HG03097 (cell line): ENCODE data around the gene DDX56.

Source experiments
- ATAC-seq: cut with Tn5 transposase; IDR thresholded peaks from one replicate; pipeline ENCODE4 v1.9.1; 2021; ENCODE audit not compliant: unreplicated experiment, low FRiP score

Gene DDX56, protein sequence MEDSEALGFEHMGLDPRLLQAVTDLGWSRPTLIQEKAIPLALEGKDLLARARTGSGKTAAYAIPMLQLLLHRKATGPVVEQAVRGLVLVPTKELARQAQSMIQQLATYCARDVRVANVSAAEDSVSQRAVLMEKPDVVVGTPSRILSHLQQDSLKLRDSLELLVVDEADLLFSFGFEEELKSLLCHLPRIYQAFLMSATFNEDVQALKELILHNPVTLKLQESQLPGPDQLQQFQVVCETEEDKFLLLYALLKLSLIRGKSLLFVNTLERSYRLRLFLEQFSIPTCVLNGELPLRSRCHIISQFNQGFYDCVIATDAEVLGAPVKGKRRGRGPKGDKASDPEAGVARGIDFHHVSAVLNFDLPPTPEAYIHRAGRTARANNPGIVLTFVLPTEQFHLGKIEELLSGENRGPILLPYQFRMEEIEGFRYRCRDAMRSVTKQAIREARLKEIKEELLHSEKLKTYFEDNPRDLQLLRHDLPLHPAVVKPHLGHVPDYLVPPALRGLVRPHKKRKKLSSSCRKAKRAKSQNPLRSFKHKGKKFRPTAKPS

DNA sequence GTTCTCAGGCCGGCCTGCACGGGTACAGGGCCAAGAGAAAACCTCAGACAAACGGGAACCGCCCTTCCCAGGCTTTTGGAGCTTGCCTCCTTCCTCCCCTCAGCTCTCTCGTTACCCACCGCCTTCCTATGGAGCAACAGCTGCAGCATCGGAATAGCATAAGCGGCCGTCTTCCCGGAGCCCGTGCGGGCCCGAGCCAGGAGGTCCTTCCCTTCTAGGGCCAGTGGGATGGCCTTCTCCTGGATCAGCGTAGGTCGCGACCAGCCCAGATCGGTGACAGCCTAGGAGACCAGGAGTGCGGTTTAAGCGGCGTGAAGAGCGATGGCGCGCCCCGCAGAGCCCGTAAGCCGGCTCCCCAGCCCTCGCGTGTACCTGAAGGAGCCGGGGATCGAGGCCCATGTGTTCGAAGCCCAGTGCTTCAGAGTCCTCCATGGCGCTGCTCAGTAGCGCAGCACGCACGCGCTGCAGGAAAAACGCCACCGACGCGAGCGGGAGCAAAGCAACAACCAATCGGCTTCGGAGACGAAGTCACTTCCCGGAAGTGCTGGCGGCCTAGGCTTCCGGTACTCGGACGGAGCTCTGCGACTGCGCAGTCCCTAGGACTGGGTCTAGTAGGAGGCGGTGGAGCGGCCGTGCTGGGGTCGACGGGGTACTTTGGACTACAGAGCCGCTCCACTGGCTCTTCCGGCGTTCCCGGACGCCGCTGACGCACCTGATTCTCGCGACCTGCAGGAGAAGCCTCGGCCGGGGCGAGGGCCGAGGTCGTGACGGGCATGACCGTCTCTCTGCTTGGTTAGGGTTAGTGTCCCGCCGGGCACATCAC lies at the start of gene DDX56:
Gene DDX56, minus strand, starts transcription at position 445 of the 823 bp plus-strand sequence. Its CDS starts 13 bp downstream, at position 432.
- ATAC-seq, result peak; percentile 86

DNA sequence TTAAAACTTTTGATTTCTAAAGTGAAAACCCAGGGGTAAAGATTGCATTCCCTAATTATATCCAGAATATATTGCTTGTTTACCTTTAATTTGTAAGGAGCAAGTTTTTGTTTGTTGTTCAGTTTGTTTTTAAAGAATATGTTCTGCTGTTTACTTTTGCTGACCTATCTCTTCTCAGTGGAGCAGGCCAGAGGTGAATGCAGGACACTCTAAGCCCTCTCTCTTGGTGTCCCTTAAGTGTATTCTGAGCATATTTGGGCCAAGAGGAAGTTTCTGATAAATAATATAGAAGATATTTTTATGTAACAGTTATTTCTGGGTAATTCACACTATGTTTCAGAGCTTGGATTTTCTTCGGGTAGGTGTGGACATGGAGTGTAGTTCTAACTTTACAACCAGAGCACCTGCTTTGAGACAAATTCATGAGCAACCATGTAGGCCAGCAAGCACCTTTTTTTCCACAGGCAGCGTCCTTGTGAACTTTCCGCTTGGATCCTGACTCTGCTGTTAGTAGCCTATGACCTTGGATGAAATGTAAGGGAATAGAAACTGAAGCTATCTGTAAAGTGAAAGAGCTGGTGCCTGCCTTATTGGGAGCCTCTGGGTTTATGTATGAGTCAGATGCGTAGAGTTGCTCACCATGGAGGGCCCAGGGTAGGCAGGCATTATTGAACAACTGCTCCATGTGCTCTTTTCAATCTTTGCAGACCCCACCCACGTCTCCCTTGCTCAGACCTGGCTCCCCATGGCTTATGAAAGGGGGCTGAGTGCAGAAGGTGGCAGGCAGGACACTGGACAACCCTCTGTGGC lies 48.8 kb upstream of the DDX56 start:
- peak; percentile 57 for ATAC-seq

DNA sequence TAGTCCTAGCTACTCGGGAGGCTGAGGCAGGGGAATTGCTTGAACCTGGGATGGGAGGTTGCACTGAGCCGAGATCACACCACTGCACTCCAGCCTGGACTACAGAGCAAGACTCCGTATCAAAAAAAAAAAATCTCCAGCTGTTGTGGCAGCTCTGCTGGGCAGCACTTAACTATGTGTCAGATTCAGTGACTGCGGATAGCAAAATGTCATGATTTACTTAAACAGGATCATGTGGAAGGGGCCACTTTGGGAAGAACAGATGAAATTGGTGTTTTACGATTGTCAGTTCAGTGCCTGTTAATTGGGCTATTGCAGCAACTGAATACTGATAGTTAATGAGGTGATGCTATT lies 48.0 kb upstream of the DDX56 start:
- no peak for ATAC-seq

DNA sequence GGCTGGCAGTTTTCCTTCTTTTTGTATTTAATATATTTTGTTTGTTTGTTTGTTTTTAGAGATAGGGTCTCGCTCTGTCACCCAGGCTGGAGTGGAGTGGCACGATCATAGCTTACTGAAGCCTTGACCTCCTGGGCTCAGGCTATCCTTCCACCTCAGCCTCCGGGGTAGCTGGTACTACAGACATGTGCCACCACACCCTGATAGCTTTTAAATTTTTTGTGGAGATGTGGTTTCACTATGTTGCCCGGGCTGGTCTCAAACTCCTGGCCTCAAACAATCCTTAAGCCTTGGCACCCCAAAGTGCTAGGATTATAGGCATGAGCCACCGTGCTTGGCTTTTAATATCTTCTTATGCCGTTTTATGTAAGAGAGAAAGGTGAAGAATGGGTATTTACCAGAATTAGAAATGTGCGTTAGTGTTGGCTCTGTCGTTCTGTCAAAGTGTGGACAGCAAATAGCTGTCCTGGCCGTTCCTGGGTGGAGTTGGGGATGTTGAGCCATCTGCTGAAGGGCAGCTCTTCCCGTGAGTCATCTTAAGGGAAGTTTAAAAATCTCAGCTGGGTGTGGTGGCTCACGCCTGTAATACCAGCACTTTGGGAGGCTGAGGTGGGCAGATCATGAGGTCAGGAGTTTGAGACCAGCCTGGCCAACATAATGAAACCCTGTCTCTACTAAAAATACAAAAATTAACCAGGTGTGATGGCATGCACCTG lies 47.5 kb upstream of the DDX56 start:
- ATAC-seq, result no peak

DNA sequence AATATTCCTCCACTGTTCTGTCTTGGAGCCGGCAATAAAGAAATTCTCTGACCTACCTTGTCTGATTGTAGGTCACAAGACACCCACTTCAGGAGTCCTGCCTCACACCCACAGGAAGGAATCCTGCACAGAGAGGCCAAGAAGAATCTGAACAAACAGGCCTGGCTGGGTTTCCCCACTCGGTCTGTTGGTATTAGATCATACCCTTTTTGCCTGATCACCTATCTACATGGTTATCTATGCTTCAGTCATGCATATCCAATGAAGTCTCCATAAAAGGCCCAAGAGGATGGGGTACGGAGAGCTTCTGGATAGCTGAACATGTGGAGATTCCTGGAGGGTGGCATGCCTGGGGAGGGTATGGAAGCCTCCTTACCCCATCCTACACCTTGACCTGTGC lies 45.0 kb upstream of the DDX56 start:
- no peak for ATAC-seq

DNA sequence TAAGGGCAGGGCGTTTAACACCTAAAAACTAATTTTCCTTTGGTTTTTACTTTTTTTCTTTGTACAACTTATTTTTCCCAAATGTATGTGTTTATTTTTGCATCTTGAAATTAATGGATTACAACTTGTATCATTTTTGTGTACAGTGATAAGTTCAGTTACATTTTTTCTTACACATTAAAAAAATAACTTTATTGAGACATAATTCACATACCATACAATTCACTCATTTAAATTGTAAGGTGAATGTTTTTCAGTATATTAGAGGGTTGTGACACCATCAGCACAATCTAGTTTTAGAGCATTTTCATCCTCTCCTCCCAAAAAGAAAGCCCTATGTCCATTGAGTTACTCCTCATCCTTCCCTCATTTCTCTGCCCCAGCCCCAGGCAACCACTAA lies 44.3 kb upstream of the DDX56 start:
- no peak for ATAC-seq

DNA sequence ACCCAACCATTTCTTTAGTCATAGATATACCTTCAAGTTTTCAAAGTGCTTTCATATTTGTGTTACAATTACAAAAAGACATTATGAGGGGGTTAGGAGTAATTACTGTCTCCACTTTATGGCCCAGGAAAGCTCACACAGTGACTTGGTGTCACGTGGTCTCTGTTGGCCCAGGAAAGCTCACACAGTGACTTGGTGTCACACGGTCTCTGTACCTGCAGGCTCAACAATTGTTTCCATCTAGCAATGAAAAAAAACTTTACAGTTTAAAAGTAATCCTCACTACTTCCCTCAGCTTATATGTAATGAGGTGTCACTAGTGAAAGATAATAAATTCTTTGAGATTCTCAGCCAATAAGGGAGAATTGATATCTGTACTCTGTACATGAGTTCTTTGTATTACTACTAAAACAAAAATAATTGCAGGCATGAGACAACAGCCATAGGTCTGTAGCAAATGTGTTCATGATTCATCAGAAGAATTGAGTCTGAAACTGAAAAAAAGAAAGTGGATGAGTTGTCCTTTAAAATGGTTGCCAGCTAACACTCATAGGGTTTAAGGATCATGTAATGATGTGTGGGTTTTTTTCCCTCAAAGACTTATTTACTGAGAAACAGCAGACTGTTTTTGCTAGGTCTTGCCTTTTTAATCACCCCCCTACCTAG lies 43.6 kb upstream of the DDX56 start:
- ATAC-seq, result no peak

DNA sequence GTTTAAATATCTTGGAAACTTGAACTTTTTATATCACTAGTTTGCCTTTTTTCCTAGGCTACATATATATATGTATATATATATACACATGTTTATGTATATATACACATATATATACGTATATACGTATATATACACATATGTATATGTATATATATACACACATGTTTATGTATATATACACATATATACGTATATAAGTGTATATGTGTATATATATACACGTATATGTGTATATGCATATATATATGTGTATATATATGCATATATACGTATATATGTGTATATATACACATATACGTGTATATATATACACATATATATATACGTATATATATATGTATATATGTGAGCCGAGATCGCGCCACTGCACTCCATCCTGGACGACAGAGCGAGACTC lies 42.8 kb upstream of the DDX56 start:
- no peak for ATAC-seq

DNA sequence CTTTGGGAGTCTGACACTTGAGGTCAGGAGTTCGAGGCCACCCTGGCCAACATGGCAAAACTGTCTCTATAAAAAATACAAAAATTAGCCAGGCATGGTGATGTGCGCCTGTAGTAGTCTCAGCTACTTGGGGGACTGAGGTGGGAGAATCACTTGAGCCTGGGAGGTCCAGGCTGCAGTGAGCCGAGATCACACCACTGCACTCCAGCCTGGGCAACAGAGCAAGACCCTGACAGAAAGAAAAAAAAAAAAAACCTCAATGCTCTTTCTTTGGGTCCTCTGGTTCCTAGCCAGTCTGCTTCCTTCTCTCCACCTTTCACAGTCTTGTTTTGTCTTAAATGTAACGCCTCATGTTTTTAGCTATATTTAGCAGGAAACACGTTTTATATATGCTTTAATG lies 42.1 kb upstream of the DDX56 start:
- no peak for ATAC-seq

DNA sequence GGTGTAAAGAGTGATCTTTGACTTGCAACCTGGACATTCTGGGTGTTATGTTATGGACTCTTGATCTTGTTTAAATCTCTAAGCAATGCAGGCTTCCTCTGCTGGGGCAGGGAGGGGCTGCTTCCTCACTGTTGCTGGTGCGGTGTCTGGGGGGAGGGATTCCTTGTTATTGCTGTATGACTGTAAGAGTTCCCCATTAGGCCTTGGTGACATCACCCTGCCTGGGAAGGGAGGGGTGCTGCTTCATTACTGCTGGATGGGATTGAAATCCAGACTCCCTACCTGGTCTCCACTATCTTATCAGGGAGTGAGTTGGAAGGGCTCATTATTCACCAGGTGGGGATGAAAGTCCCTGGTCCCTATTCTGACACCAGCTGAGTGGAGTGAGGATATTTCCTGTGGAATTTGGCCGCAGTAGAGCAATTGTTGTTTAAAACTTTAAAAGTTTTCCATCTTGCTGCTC lies 41.5 kb upstream of the DDX56 start:
- no peak for ATAC-seq

DNA sequence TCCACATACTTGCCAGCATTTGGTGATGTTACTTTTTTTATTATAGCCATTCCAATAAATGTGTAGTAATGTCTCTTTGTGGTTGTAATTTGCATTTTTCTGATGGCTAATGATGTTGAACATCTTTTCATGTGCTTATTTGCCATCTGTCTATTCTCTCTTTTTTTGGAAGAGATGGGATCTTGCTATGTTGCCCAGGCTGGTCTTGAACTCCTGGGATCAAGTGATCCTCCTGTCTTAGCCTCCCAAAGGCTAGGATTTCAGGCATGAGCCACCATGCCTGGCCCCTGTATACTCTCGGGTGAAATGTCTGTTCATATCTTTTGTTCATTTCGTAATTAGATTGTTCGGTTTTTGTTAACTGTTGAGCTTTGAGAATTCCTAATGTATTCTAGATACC lies 36.1 kb upstream of the DDX56 start:
- no peak for ATAC-seq

DNA sequence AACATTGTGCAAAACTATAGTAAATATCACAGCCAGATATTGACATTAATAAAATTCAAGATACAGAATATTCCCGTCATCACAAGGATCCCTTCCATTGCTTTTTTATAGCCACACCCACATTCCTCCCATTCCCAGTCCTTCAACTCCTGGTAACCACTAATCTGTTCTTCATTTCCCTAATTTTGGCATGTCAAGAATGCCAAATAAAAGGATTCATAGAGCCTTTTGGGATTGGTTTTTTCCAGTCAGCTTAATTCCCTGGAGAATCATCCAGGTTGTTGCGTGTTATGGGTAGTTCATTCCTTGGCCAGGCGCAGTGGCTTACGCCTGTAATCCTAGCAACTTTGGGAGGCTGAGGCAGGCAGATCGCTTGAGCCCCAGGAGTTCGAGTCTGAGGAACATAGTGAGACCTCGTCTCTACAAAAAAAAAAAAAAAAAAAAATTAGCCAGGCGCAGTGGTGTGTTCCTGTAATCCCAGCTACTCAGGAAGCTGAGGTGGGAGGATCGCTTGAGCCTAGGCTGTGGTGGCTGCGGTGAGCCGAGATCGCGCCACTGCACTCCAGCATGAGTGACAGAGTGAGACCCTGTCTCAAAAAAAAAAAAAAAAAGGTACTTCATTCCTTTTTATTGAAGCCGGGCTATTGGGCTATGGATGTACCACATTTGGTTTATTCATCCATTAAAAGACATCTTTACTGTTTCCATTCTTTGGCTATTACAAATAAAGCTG lies 35.4 kb upstream of the DDX56 start:
- ATAC-seq, result no peak

DNA sequence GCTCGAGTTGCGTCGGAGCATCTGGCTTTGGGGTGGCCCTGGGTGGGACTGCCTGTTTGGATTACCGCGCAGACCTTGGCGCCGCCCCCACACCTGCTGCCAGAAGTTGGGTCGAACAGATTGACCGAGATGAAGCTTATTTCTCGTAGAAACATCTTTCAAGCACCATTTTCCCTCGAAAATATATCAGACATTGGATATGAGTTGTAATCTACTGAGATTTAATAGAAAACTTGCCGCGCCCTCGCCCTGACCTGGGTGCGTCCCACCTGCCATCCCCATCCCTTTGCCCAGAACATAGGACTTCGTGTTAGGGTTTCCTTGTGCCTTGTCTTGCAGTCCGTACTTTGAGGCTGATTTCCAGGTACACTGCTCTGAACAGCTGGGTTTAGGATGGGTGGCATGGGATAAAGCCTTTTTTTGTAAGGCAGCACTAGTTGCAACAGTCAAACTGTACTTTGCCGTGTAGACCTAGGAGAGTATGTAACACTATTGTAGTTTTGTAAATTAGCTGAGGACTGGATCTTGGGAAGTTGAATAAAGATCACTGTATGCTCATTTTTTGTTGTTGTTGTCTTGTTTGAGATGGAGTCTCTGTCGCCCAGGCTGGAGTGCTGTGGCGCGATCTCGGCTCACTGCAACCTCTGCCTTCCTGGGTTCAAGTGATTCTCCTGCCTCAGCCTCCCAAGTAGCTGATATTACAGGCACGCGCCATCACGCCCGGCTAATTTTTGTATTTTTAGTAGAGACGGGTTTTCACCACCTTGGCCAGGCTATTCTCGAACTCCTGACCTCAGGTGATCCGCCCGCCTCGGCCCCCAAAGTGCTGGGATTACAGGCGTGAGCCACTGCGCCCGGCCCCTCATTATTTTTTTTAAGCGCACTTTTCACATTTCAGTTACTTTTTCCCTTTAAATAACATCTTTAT lies 33.7 kb upstream of the DDX56 start:
- ATAC-seq, result no peak

DNA sequence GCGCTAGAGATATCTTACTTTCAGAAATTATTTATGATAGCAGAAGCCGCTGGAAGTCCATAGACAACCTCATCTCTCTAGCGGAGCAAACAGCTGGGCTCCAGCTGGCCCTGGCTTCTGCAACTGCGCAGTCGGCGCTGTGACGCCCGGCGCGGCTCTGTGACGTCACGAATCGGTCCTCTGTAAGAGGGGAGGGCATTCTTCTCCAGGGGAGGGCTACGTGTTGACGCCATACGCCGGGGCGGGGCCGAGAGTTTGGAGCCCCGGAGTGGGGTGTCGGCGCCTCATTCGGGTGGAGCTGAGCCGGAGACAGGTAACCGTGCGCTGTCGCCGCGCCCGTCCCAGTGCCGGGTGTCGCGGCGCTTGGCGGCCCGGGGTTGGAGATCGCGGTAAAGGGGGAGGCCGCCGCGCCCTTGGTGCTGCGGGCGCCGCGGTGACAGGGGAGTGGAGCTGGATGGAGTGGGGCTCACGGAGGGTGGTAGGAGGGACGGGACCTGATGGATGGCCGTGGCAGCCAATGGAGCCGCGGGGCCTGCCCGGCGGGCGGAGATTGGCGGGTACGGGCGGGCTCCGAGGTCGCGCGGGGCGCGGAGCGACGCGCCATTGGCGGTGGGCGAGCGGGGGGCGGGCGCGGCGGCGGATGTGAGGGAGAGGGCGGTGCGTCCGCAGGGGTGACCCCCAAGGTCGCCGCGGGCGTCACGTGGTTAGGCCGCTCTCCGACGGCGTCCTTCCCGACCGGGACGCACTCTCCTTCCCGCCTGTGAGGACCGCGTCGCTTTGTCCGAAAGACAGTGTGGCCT lies 32.8 kb upstream of the DDX56 start, which contains the start of gene OGDH:
Gene OGDH, plus strand, starts transcription at position 287 of the 800 bp plus-strand sequence. CDS start 17,717 bp downstream, outside the sequence.
- ATAC-seq, result peak; percentile 90

DNA sequence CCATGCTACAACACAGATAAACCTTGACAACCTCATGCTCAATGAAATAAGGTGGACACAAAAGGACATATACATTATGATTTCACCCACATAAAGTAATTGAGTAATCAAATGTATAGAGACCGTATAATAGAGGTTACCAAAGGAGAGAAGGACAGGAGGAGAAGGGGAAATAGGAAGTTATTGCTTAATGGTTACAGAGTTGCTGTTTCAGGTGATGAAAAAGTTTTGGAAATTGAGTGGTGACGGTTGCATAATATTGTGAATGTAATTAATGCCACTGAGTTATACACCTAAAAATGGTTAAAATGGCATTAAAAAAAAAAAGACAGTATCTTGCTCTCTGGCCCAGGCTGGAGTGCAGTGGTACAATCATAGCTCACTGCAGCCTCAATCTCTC lies 31.2 kb upstream of the DDX56 start:
- ATAC-seq, result no peak

DNA sequence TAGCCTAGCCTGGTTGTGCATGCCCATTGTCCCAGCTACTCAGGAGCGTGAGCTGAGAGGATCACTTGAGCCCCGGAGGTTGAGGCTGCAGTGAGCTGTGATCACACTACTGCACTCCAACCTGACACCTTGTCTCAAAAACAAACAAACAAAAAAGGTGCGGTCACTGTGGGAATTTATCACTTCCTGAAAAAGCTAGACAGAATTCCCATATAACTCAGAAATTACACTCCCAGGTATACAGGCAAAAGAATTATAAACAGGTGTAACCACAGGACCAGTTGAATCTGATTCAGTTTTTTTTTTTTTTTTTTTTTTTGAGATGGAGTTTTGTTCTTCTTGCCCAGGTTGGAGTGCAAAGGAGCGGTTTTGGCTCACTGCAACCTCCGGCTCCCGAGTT lies 29.5 kb upstream of the DDX56 start:
- ATAC-seq, result no peak

DNA sequence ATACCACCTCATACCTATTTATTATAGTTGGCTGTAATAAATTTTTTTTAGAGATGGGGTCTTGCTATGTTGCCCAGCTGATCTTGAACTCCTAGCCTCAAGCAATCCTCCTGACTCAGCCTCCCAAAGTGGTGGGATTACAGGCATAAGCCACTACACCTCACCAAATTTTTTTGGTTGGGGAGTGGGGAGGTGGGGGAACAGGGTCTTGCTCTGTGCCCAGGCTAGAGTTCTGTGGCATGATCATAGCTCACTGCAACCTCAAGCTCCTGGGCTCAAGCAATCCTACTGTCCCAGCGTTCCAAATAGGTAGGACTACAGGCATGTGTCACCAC lies 28.8 kb upstream of the DDX56 start:
- no peak for ATAC-seq
